PC-9 (cell line): Measurements from ENCODE around the gene RAB3GAP2.

Experiments
- CTCF ChIP-seq: fragments of 200-600 bp; sonication (generic); conservative IDR thresholded peaks from 2 replicates; pipeline ENCODE4 v1.6.1; 2017; ENCODE audit warnings: mixed run types, antibody characterized with exemption, mild to moderate bottlenecking, moderate library complexity
- EZH2 ChIP-seq: fragments of 200-600 bp; sonication (generic); IDR thresholded peaks from 2 replicates; pipeline ENCODE4 v1.8.0; 2017; ENCODE audit warnings: antibody characterized with exemption, low read depth

DNA sequence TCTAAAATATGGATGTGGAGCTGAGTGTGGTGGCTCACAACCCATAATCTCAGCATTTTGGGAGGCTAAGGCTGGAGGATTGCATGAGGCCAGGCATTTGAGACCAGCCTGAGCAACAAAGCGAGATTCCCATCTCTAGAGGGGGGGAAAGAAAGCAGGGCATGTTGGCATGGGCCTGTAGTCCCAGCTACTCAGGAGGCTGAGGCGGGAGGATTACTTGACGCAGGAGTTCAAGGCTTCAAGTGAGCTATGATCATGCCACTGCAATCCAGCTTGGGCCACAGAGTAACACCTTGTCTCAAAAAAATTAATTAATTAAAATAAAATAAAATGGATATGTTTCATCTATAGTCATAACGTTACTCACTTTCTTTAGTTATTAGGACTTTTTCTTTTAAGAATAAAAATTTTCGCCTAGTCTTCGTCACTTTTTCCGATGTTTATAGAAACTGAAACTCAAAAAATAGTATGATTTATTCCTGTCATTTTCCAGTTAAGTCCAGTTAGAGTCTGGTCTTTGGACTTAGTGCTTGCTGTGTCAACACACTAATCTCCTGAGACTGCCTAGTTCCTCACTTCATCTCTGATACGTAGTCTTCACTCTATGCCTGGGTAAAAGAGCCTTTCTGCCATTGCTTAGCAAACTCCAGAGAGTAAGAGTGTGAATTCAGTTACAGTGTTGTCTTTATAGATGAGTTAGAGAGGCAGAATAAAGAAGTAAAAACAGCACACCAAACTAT is 150.3 kb downstream of the RAB3GAP2 start:
- no peak for TF ChIP-seq EZH2
- TF ChIP-seq CTCF = no peak
